GM12878 (cell line): ENCODE results near the gene SLC66A1. TPM values are rescaled to one million over a fixed set of nuclear protein-coding genes. Genes with fewer than 3 reads are reported as not detected.

ENCODE experiments used
- ATAC-seq: fragments of 200-7000 bp; cut with Tn5 transposase; 3 replicates; pipeline ENCODE4 v1.9.1; 2020; ENCODE audit warnings: mild to moderate bottlenecking, moderate library complexity
- BruUV-seq: library from RNA; stranded (reverse); fragments of 400-500 nt; replicated peaks from 2 replicates; lab custom pipeline; 2021; lab: Mats Ljungman, UMichigan
- CTCF ChIA-PET: fragments of 300-600 bp; sonication (Branson Sonifier 250); formaldehyde crosslinking; extraction: SDS; loops from one replicate; lab custom pipeline; 2021; ENCODE audit warnings: inconsistent platforms; lab: Yijun Ruan, JAX
- POLR2A ChIA-PET: fragments of 350-600 bp; formaldehyde crosslinking; extraction: SDS; loops from one replicate; lab custom pipeline; 2021; ENCODE audit warnings: inconsistent platforms; lab: Charles Lee
- RAD21 ChIA-PET: fragments of 300-600 bp; sonication (Branson Sonifier 250); formaldehyde crosslinking; loops from one replicate; lab custom pipeline; 2023; ENCODE audit warnings: antibody characterized with exemption; ENCODE audit not compliant: unreplicated experiment; lab: Charles Lee
- SMC1A ChIA-PET: fragments of 300-600 bp; sonication (Branson Sonifier 250); formaldehyde crosslinking; loops from one replicate; lab custom pipeline; 2023; ENCODE audit not compliant: unreplicated experiment, uncharacterized antibody; lab: Charles Lee
- DNase-seq: peaks from one replicate; pipeline ENCODE4 v3.0.0-alpha.2; 2011; ENCODE audit warnings: low read depth, low spot score
- FAIRE-seq: peaks from 3 replicates; lab custom pipeline; 2011; peaks lifted over from hg19 to GRCh38; lab: Jason Lieb, UNC
- H2AFZ ChIP-seq: 2 replicates; pipeline ENCODE4 v1.6.0; 2011; ENCODE audit warnings: low read depth, low read length, control low read depth; ENCODE audit not compliant: control insufficient read depth
- H3K27ac ChIP-seq: 2 replicates; pipeline ENCODE4 v1.5.1; 2011; ENCODE audit warnings: control low read depth; ENCODE audit not compliant: control insufficient read depth, insufficient read depth
- H3K27me3 ChIP-seq, 2 experiments: replicated peaks in 1 of 2; 2 replicates each; pipeline versions ENCODE4 v1.6.0 to v1.6.1; 2011; ENCODE audit warnings: low read length in 1 of 2; ENCODE audit not compliant: control insufficient read depth in 2 of 2, insufficient read depth in 2 of 2
- H3K36me3 ChIP-seq, 2 experiments: 2 replicates each; pipeline ENCODE4 v1.5.1; 2011; ENCODE audit warnings: low read length in 1 of 2; ENCODE audit not compliant: control insufficient read depth in 2 of 2, insufficient read depth in 2 of 2
- H3K4me1 ChIP-seq: 2 replicates; pipeline ENCODE4 v1.6.1; 2011; ENCODE audit warnings: mild to moderate bottlenecking, low read length, moderate library complexity, mixed read lengths; ENCODE audit not compliant: control insufficient read depth, insufficient read depth
- H3K4me2 ChIP-seq: 2 replicates; pipeline ENCODE4 v1.6.0; 2011; ENCODE audit warnings: control low read depth; ENCODE audit not compliant: control insufficient read depth, insufficient read depth
- H3K4me3 ChIP-seq: fragments of 200-600 bp; sonication (generic); 2 replicates; pipeline ENCODE4 v1.5.1; 2016
- H3K79me2 ChIP-seq: 2 replicates; pipeline ENCODE4 v1.6.0; 2011; ENCODE audit warnings: low read length; ENCODE audit not compliant: control insufficient read depth, insufficient read depth
- H3K9ac ChIP-seq: 2 replicates; pipeline ENCODE4 v1.8.0; 2011; ENCODE audit warnings: low read length, control low read depth, mixed read lengths; ENCODE audit not compliant: control insufficient read depth, insufficient read depth
- H3K9me3 ChIP-seq: replicated peaks from 3 replicates; pipeline ENCODE4 v1.5.1; 2011; ENCODE audit warnings: mild to moderate bottlenecking, low read length; ENCODE audit not compliant: control insufficient read depth, insufficient read depth
- H4K20me1 ChIP-seq: 2 replicates; pipeline ENCODE4 v1.6.0; 2011; ENCODE audit not compliant: control insufficient read depth, insufficient read depth
- BCL3 ChIP-seq: IDR thresholded peaks from 2 replicates; pipeline ENCODE4 v1.6.1; 2011; ENCODE audit warnings: borderline replicate concordance, low read depth, mild to moderate bottlenecking, moderate library complexity, low read length; ENCODE audit not compliant: insufficient read depth, poor library complexity, severe bottlenecking
- JUND ChIP-seq: IDR thresholded peaks from 2 replicates; pipeline ENCODE4 v1.6.1; 2012; ENCODE audit warnings: low read depth, mild to moderate bottlenecking, low read length, improper control_type of control experiment, moderate library complexity
- POLR2A ChIP-seq: IDR thresholded peaks from 2 replicates; pipeline ENCODE4 v1.6.1; 2011; ENCODE audit warnings: low read depth, mild to moderate bottlenecking, low read length
- RCOR1 ChIP-seq: conservative IDR thresholded peaks from 2 replicates; pipeline ENCODE4 v1.6.1; 2012; ENCODE audit warnings: low read depth, low read length, improper control_type of control experiment
- TAF1 ChIP-seq: IDR thresholded peaks from 2 replicates; pipeline ENCODE4 v1.6.1; 2011; ENCODE audit warnings: mild to moderate bottlenecking, low read depth, low read length, borderline replicate concordance
- WGBS: methylation state at CpG from one replicate; pipeline ENCODE4 v1.1.6; 2016; ENCODE audit warnings: low lambda C conversion rate; ENCODE audit not compliant: insufficient replicate concordance, insufficient coverage; ENCODE audit errors: missing lambda C conversion rate; 5-methylcytosine and 5-hydroxymethylcytosine counted together
- in situ Hi-C: fragments of 300-500 bp; cut with MboI; formaldehyde crosslinking; loops from 9 replicates; pipeline ENCODE4 v1.14.3; 2018; ENCODE audit warnings: mixed read lengths
- intact Hi-C: fragments of 100-400 bp; cut with micrococcal nuclease; formaldehyde crosslinking; loops from one replicate; pipeline ENCODE4 v1.14.2; 2022; ENCODE audit not compliant: unreplicated experiment
- polyA plus RNA-seq, 11 experiments: library from polyadenylated mRNA; depleted of rRNA in 4 of 11; unstranded in 6 of 11; stranded (reverse) in 5 of 11; fragments of >200 nt; fragmentation: Nextera tagmentation in 4 of 11; fragmentation: Illumina TruSeq in 1 of 11; extraction: Ambion mirVana in 4 of 11; extraction: Trizol in 1 of 11; gene quantifications; 1 replicate in 1 of 11; 2 replicates in 10 of 11; pipeline versions ENCODE4 v1.2.1 to v1.2.3, GENCODE V29; 2011 to 2016; ENCODE audit warnings: inconsistent platforms in 2 of 11, missing spikeins in 2 of 11, low read depth in 1 of 11
- total RNA-seq, 4 experiments: library from RNA; depleted of rRNA in 3 of 4; stranded (reverse); fragments of >200 nt in 3 of 4; fragmentation: Illumina TruSeq in 1 of 4; extraction: Trizol in 1 of 4; gene quantifications; 2 replicates each; pipeline versions ENCODE4 v1.2.1 to v1.2.3, GENCODE V29; 2013 to 2021

SLC66A1 gene
- total and polyA plus RNA-seq, 10 of the 15 experiments (the other 5 are each of a cell fraction or from before 2014, with no cell fraction given), result 0.58 to 22.0 (median 10.2) TPM

- Histone ChIP-seq H3K36me3 (peaks cover 18 to 19% of the 10 kb centered on the region in 2 experiments), H3K4me3 (no peak overlapping the region), H3K9me3 (no peaks in the 10 kb centered on the region), H2AFZ (no peak overlapping the region), H3K27me3 (no peaks in the 10 kb centered on the region), H3K27ac (no peak overlapping the region), H4K20me1 (peaks cover 7% of the 10 kb centered on the region), H3K79me2 (no peaks in the 10 kb centered on the region; the same call in 1 of the 2 replicates), H3K4me1 (no peaks in the 10 kb centered on the region), H3K4me2 (no peak overlapping the region), H3K9ac (no peak overlapping the region)
- ChIA-PET POLR2A (no interaction called here), SMC1A (no interaction called here), CTCF (no interaction called here), RAD21 (no interaction called here)
- ATAC-seq (no peak), DNase-seq (no peak)
- WGBS, result 84% methylated on average over 13 of the region's 13 CpGs
- intact Hi-C loops (no loop called here), in situ Hi-C loops (no loop called here)
- TF ChIP-seq RCOR1 (no peak), JUND (no peak), POLR2A (0 out of 2 replicates have a peak, but pooled peaks have one; percentile 2), TAF1 (no peak), BCL3 (no peak)
- TF ChIP-seq, all 136 proteins: peak for 1
- no TSS peak for BruUV-seq
- no peak for FAIRE-seq
Measured at GRCh38 chr1:19370453-19371170, 58.5 kb downstream of the SLC66A1 start.
